HEK293 (cell line): Measurements from ENCODE around the gene BPIFB2.
A peak's percentile ranks its signal among the peaks of the same experiment; 100 is the strongest.

Experiments
- CTCF ChIA-PET: fragments of 350-600 bp; formaldehyde crosslinking; extraction: SDS; loops from one replicate; lab custom pipeline; 2021; ENCODE audit warnings: antibody characterized with exemption; lab: Yijun Ruan, JAX
- POLR2A ChIA-PET: fragments of 300-600 bp; formaldehyde crosslinking; extraction: SDS; loops from one replicate; lab custom pipeline; 2020; ENCODE audit warnings: antibody characterized with exemption, inconsistent platforms; lab: Yijun Ruan, JAX
- H3K27ac ChIP-seq: fragments of 200-500 bp; sonication (Bioruptor generic); 2 replicates; pipeline ENCODE4 v1.5.1; 2014; ENCODE audit warnings: low read depth, low read length, control low read depth, inconsistent platforms; ENCODE audit errors: extremely low read depth
- H3K36me3 ChIP-seq, 2 experiments: fragments of 200-500 bp in 1 of 2; sonication (Bioruptor generic) in 1 of 2; 1 replicate in 1 of 2; 2 replicates in 1 of 2; pipeline ENCODE4 v1.5.1; 2014 to 2017; ENCODE audit warnings: inconsistent platforms in 2 of 2, low read length in 2 of 2; ENCODE audit not compliant: control insufficient read depth in 2 of 2, insufficient read depth in 1 of 2
- H3K4me1 ChIP-seq: fragments of 200-500 bp; sonication (Bioruptor generic); 2 replicates; pipeline ENCODE4 v1.5.1; 2014; ENCODE audit warnings: mild to moderate bottlenecking, low read length, inconsistent platforms; ENCODE audit not compliant: control insufficient read depth, insufficient read depth
- H3K4me3 ChIP-seq: 2 replicates; pipeline ENCODE4 v1.5.1; 2011; ENCODE audit warnings: low read depth, mild to moderate bottlenecking, control low read depth, low read length, moderate library complexity
- H3K9me3 ChIP-seq: fragments of 200-500 bp; sonication (Bioruptor generic); 2 replicates; pipeline ENCODE4 v1.5.1; 2014; ENCODE audit warnings: low read depth, low read length, inconsistent platforms; ENCODE audit not compliant: control insufficient read depth, insufficient read depth
- KLF7 ChIP-seq: fragments of 450-650 bp; formaldehyde crosslinking; IDR thresholded peaks from 2 replicates; pipeline ENCODE4 v1.5.1; 2016; ENCODE audit warnings: missing biosample characterization, missing genetic modification characterization, borderline replicate concordance
- RBAK ChIP-seq: fragments of 450-650 bp; formaldehyde crosslinking; IDR thresholded peaks from 2 replicates; pipeline ENCODE4 v1.5.1; 2016; ENCODE audit warnings: missing biosample characterization, missing genetic modification characterization
- ZNF221 ChIP-seq: fragments of 450-650 bp; formaldehyde crosslinking; IDR thresholded peaks from 2 replicates; pipeline ENCODE4 v1.5.1; 2017; ENCODE audit warnings: missing biosample characterization, missing genetic modification characterization, borderline replicate concordance
- ZNF394 ChIP-seq: fragments of 450-650 bp; formaldehyde crosslinking; IDR thresholded peaks from 2 replicates; pipeline ENCODE4 v1.5.1; 2016; ENCODE audit warnings: missing biosample characterization, missing genetic modification characterization, mild to moderate bottlenecking, moderate library complexity, borderline replicate concordance
- ZNF473 ChIP-seq: fragments of 450-650 bp; formaldehyde crosslinking; IDR thresholded peaks from 2 replicates; pipeline ENCODE4 v1.5.1; 2017; ENCODE audit warnings: missing biosample characterization, missing genetic modification characterization
- ZNF501 ChIP-seq: fragments of 450-650 bp; formaldehyde crosslinking; IDR thresholded peaks from 2 replicates; pipeline ENCODE4 v1.5.1; 2016; ENCODE audit warnings: missing biosample characterization, missing genetic modification characterization
- ZNF596 ChIP-seq: fragments of 450-650 bp; IDR thresholded peaks from 2 replicates; pipeline ENCODE4 v1.5.0; 2018; ENCODE audit warnings: missing biosample characterization, mild to moderate bottlenecking, missing genetic modification characterization, moderate library complexity
- ZNF629 ChIP-seq: fragments of 450-650 bp; formaldehyde crosslinking; IDR thresholded peaks from 2 replicates; pipeline ENCODE4 v1.5.1; 2017; ENCODE audit warnings: missing biosample characterization, missing genetic modification characterization
- ZNF654 ChIP-seq: fragments of 450-650 bp; formaldehyde crosslinking; IDR thresholded peaks from 2 replicates; pipeline ENCODE4 v1.5.1; 2016; ENCODE audit warnings: low read depth, missing biosample characterization, missing genetic modification characterization
- ZNF670 ChIP-seq: fragments of 450-650 bp; formaldehyde crosslinking; IDR thresholded peaks from 2 replicates; pipeline ENCODE4 v1.5.1; 2016; ENCODE audit warnings: missing biosample characterization, missing genetic modification characterization, low read depth
- TF ChIP-seq, protein P1 (sequence below): fragments of 450-650 bp; formaldehyde crosslinking; IDR thresholded peaks from 2 replicates; pipeline ENCODE4 v1.5.1; 2016; ENCODE audit warnings: missing biosample characterization, missing genetic modification characterization
- TF ChIP-seq, protein P2 (sequence below): fragments of 450-650 bp; formaldehyde crosslinking; IDR thresholded peaks from 2 replicates; pipeline ENCODE4 v1.5.1; 2017; ENCODE audit warnings: missing biosample characterization, mild to moderate bottlenecking, missing genetic modification characterization, moderate library complexity
- TF ChIP-seq, protein P3 (sequence below): fragments of 450-650 bp; formaldehyde crosslinking; IDR thresholded peaks from 2 replicates; pipeline ENCODE4 v1.5.1; 2016; ENCODE audit warnings: missing biosample characterization, missing genetic modification characterization
- TF ChIP-seq, protein P4 (sequence below): fragments of 450-650 bp; formaldehyde crosslinking; IDR thresholded peaks from 2 replicates; pipeline ENCODE4 v1.5.1; 2016; ENCODE audit warnings: missing biosample characterization, missing genetic modification characterization

BPIFB2 gene

DNA sequence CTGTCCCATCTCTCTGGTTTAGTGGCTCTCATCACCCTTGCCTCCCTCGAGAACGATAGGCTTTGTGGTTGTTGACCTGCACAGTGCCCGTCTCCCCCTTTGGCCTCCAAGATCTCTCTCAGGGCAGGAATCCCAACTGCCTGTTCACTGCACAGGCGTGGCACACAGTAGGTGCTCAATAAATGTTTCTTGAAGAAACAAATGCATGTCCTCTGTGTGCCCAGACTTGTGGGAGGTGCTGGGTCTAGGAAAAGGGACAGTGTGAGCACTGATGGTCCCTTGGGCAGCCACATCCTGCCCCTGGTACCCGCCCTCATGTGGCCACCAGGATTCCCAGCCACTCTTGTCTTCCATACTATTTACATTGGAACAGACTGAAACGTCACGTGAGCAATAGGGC, 21.4 kb downstream of the BPIFB2 start (continued):
- no peak for TF ChIP-seq KLF7 (tag by site-specific recombination)
- no peak for TF ChIP-seq ZNF394
- no peak for TF ChIP-seq ZNF629 (tag by site-specific recombination)
- TF ChIP-seq, all 188 proteins: peak for 0

DNA sequence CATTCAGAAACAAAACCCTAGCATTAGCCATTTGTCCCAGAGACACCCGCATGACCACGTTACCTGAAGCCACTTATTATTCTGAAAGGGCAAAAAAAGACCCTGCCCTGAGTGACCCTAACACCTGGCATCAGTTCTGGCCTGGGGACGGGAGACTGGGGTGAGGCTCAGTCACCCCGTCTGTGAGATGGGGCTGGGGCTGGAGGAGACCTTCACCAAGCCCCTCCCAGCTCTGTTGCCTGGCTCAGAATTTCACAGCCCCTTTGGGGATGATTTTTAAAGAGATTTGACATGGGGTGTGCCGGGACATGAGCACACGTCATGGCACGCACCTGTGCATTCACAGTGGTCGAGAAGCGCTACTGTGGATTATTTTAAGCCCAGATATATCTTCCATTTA, 22.6 kb downstream of the BPIFB2 start:
- Histone ChIP-seq H3K9me3 (no peaks in the 10 kb centered on the region), H3K27ac (no peak overlapping the region), H3K4me1 (no peaks in the 10 kb centered on the region), H3K36me3 (no peaks in the 10 kb centered on the region), H3K4me3 (no peak overlapping the region)
- TF ChIP-seq ZNF596 (tag by site-specific recombination), result no peak
- TF ChIP-seq ZNF501 (tag by site-specific recombination), result no peak
- TF ChIP-seq, protein P1, sequence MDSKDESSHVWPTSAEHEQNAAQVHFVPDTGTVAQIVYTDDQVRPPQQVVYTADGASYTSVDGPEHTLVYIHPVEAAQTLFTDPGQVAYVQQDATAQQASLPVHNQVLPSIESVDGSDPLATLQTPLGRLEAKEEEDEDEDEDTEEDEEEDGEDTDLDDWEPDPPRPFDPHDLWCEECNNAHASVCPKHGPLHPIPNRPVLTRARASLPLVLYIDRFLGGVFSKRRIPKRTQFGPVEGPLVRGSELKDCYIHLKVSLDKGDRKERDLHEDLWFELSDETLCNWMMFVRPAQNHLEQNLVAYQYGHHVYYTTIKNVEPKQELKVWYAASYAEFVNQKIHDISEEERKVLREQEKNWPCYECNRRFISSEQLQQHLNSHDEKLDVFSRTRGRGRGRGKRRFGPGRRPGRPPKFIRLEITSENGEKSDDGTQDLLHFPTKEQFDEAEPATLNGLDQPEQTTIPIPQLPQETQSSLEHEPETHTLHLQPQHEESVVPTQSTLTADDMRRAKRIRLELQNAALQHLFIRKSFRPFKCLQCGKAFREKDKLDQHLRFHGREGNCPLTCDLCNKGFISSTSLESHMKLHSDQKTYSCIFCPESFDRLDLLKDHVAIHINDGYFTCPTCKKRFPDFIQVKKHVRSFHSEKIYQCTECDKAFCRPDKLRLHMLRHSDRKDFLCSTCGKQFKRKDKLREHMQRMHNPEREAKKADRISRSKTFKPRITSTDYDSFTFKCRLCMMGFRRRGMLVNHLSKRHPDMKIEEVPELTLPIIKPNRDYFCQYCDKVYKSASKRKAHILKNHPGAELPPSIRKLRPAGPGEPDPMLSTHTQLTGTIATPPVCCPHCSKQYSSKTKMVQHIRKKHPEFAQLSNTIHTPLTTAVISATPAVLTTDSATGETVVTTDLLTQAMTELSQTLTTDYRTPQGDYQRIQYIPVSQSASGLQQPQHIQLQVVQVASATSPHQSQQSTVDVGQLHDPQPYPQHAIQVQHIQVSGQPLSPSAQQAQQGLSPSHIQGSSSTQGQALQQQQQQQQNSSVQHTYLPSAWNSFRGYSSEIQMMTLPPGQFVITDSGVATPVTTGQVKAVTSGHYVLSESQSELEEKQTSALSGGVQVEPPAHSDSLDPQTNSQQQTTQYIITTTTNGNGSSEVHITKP, result 0 out of 2 replicates have a peak, but pooled peaks have one; percentile 3
- POLR2A ChIA-PET, result no interaction called here
- CTCF ChIA-PET, result no interaction called here

DNA sequence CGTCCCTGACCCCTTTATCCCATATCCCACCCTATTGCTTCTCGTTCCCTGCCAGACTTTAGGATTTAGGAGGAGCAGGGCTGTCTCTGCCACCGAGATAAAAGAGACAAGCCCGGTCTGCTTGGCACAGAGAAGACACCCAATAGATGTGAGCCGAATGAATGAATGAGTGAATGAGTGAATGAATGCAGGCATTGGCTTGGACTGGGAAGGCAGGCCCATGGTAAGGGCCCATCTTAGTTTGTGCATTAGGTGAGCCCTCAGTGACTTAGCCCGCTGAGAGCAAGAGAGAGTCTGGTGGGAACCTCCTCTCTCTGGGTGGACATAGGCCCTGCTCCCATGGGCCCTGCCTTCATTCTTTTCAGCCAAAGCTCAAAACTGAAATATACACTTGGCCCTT, 23.1 kb downstream of the BPIFB2 start:
- ChIA-PET CTCF (interaction anchor here (0.6 kb wide), 1 partner anchor 14 kb away, joined by 5 read pairs; no protein-coding TSS in a partner anchor), POLR2A (no interaction called here)
- TF ChIP-seq, protein P2, sequence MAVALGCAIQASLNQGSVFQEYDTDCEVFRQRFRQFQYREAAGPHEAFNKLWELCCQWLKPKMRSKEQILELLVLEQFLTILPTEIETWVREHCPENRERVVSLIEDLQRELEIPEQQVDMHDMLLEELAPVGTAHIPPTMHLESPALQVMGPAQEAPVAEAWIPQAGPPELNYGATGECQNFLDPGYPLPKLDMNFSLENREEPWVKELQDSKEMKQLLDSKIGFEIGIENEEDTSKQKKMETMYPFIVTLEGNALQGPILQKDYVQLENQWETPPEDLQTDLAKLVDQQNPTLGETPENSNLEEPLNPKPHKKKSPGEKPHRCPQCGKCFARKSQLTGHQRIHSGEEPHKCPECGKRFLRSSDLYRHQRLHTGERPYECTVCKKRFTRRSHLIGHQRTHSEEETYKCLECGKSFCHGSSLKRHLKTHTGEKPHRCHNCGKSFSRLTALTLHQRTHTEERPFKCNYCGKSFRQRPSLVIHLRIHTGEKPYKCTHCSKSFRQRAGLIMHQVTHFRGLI (tag by site-specific recombination), result no peak
- TF ChIP-seq ZNF473 (tag by site-specific recombination) (no peak), ZNF221 (no peak), RBAK (no peak), ZNF670 (tag by site-specific recombination) (no peak), ZNF654 (tag by site-specific recombination) (no peak)
- TF ChIP-seq, protein P3, sequence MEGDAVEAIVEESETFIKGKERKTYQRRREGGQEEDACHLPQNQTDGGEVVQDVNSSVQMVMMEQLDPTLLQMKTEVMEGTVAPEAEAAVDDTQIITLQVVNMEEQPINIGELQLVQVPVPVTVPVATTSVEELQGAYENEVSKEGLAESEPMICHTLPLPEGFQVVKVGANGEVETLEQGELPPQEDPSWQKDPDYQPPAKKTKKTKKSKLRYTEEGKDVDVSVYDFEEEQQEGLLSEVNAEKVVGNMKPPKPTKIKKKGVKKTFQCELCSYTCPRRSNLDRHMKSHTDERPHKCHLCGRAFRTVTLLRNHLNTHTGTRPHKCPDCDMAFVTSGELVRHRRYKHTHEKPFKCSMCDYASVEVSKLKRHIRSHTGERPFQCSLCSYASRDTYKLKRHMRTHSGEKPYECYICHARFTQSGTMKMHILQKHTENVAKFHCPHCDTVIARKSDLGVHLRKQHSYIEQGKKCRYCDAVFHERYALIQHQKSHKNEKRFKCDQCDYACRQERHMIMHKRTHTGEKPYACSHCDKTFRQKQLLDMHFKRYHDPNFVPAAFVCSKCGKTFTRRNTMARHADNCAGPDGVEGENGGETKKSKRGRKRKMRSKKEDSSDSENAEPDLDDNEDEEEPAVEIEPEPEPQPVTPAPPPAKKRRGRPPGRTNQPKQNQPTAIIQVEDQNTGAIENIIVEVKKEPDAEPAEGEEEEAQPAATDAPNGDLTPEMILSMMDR (tag by site-specific recombination), result no peak
- TF ChIP-seq, protein P4, sequence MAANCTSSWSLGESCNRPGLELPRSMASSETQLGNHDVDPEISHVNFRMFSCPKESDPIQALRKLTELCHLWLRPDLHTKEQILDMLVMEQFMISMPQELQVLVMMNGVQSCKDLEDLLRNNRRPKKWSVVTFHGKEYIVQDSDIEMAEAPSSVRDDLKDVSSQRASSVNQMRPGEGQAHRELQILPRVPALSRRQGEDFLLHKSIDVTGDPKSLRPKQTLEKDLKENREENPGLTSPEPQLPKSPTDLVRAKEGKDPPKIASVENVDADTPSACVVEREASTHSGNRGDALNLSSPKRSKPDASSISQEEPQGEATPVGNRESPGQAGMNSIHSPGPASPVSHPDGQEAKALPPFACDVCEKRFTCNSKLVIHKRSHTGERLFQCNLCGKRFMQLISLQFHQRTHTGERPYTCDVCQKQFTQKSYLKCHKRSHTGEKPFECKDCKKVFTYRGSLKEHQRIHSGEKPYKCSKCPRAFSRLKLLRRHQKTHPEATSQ (tag by site-specific recombination), result no peak
- Histone ChIP-seq H3K36me3 (no peaks in the 10 kb centered on the region), H3K9me3 (no peaks in the 10 kb centered on the region), H3K4me3 (no peak overlapping the region), H3K27ac (no peak overlapping the region), H3K4me1 (no peaks in the 10 kb centered on the region)
